Kidney epithelial cell (primary cell): ENCODE data around the gene ACOT9. TPM values are rescaled to one million over a fixed set of nuclear protein-coding genes. Genes with fewer than 3 reads are reported as not detected.

Experiments
- DNase-seq: peaks from one replicate; pipeline ENCODE4 v3.0.0-alpha.2; 2010; ENCODE audit warnings: low read depth
- H3K27me3 ChIP-seq: 2 replicates; pipeline ENCODE4 v1.6.0; 2011; ENCODE audit warnings: low read length; ENCODE audit not compliant: control insufficient read depth, insufficient read depth
- H3K36me3 ChIP-seq: 2 replicates; pipeline ENCODE4 v1.5.1; 2011; ENCODE audit warnings: low read length; ENCODE audit not compliant: control insufficient read depth, insufficient read depth
- H3K4me3 ChIP-seq: 2 replicates; pipeline ENCODE4 v1.5.1; 2011; ENCODE audit warnings: low read depth, mild to moderate bottlenecking, control low read depth, low read length
- total RNA-seq: library from RNA; depleted of rRNA; stranded (reverse); fragments of >200 nt; gene quantifications from 2 replicates; pipeline ENCODE4 v1.2.3, GENCODE V29; 2015
- TF ChIP-seq, protein P1 (sequence below): IDR thresholded peaks from 2 replicates; pipeline ENCODE4 v1.5.1; 2011; ENCODE audit warnings: mild to moderate bottlenecking, moderate library complexity, low read length, control low read depth, inconsistent platforms; ENCODE audit not compliant: insufficient read depth, poor library complexity, severe bottlenecking

ACOT9 gene
- total RNA-seq, 1 donor from 2014 or later: 55.5 TPM

DNA sequence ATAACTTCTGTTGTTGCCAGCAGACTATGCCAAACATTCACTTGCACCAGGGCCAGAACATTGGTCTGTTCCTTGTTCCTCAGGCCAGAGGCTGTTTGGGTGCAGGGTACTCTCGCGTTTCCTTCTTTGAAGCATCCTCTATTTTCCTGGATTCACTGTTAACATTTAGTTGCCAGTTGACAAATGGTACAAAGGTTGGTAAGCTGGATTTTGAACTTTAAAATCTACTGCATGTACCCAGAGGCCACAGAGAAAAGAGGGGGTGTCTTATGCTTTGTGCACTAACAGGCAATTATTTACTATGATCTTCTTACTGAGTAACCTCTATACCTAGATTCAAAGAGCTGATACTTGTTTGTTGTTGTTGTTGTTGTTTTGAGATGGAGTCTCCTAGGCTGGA, 27.1 kb upstream of the ACOT9 start:
- Histone ChIP-seq H3K27me3 (no peaks in the 10 kb centered on the region), H3K36me3 (no peaks in the 10 kb centered on the region), H3K4me3 (no peak overlapping the region)
- TF ChIP-seq, protein P1, sequence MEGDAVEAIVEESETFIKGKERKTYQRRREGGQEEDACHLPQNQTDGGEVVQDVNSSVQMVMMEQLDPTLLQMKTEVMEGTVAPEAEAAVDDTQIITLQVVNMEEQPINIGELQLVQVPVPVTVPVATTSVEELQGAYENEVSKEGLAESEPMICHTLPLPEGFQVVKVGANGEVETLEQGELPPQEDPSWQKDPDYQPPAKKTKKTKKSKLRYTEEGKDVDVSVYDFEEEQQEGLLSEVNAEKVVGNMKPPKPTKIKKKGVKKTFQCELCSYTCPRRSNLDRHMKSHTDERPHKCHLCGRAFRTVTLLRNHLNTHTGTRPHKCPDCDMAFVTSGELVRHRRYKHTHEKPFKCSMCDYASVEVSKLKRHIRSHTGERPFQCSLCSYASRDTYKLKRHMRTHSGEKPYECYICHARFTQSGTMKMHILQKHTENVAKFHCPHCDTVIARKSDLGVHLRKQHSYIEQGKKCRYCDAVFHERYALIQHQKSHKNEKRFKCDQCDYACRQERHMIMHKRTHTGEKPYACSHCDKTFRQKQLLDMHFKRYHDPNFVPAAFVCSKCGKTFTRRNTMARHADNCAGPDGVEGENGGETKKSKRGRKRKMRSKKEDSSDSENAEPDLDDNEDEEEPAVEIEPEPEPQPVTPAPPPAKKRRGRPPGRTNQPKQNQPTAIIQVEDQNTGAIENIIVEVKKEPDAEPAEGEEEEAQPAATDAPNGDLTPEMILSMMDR: no peak
- no peak for DNase-seq

DNA sequence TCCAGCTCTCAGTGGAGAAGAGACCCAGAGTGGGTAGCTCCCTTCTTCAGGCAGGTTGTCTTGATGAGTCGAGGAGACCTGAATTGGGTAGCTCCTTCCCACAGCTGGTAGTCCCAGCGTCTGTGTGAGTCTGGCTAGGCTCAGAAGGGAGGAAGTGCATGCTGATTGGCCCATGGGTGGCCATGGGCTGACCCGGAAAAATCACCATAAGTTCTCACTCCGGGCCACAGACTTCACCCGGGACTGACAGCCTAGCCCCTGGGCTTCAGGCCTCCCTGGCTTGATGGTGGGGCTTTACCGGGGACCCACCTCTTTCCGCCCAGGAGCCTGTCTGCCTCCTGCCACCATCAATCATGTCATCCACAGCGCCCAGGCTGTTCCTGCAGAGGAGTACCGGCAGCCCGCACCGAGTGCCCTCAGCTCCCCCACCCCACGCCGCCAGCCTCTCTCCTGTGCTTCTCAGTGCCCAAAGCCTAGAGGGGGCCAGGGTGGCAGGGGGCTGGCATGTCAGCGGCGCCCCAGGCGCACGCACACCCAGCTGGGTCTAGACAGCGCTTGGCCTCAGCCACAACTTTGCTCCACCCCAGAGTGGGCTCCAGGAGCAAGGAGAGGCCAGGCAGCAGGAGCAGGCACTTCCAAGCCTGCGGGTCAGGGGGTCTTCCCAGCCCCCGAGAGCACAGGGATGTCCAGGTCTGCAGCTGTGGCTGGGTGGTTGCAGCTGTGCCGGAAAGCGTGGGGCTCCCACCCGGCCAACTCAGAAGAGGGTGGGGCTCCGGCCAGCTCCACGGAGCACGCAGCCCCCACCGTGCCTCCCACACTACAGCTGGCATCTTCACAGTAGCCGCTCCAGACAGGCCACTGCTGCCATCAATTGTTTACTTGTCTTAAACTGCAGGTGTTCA, 23.8 kb upstream of the ACOT9 start:
- no peak for DNase-seq
- TF ChIP-seq, protein P1: no peak
- H3K4me3 ChIP-seq: no peak overlapping the region
- no peaks in the 10 kb centered on the region for H3K27me3 ChIP-seq
- no peaks in the 10 kb centered on the region for H3K36me3 ChIP-seq

DNA sequence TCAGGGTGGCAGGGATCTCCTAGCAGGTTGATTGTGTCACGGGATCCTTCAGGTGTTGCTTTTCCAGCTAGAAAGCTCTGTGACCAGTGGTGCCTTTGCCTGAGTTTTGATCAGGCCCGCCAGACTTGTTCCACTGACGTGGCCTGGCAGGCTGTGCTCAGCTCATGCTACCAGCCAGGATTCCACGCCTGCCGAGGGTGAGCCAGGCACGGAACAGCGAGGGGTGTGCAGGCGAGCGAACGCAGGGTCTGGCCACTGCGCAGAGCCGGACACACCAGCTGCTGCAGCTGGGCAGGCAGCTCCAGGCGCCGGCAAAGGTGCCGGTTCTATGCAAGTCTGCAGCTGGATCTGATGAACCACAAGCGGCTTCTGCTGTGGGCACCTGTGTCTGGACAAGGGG, 22.8 kb upstream of the ACOT9 start:
- H3K27me3 ChIP-seq: no peaks in the 10 kb centered on the region
- TF ChIP-seq, protein P1: no peak
- no peak for DNase-seq
- H3K36me3 ChIP-seq: no peaks in the 10 kb centered on the region
- no peak overlapping the region for H3K4me3 ChIP-seq

DNA sequence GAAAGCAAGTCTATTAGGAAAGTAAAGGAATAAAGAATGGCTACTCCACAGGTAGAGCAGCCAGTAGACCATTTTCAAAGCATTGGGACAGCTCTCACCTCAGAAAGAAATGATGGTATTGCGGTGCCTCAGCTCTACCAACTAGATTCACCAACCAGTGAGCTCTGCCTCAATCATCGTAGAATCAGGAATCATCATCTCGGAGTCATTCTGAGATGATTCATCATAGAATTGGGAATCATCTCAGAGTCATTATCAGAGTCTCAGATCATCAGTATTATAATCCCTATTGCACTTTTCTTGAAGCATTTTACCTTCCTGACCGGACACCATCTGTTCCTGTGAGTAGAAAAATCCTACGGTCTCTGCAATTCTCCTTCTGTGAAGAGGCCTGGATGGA, 22.4 kb upstream of the ACOT9 start:
- TF ChIP-seq, protein P1: no peak
- H3K36me3 ChIP-seq: no peaks in the 10 kb centered on the region
- H3K27me3 ChIP-seq: no peaks in the 10 kb centered on the region
- no peak for DNase-seq
- H3K4me3 ChIP-seq: no peak overlapping the region

DNA sequence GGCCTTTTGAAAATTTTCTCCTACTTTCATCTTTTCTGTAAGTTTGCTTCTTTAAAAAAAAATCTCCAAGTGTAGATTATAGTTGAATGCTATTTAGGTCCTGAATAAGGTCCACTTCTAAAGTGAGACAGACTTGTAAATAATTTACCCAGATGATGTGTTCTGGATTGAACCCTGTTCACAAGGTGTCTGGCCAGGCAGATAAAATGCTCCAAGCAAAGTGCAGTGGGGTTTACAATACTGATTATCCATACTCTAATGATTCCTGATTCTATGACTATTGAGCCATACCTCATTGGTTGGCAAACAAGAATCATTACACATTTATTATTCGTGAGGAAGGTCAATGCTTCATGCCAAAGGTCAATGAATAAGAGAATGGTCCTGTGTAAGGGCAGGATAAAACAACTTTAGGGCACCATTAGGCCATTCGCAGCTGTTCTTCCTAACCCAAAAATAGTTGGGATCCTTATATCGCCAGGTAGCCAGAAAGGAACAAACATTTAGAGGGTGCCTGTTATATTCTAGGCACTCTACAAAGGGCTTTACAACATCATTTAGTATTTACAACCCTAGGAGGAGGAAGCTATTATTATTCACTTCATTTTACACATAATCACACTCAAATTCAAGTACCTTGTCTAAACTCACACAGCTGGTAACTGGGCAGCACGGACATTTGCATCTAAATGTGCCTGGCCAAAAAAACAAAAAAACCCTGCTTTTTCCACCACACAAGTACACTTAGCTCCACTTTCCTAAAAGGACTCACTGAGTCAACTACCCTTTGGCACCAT, 21.3 kb upstream of the ACOT9 start:
- TF ChIP-seq, protein P1: no peak
- no peak overlapping the region for H3K4me3 ChIP-seq
- no peaks in the 10 kb centered on the region for H3K36me3 ChIP-seq
- no peaks in the 10 kb centered on the region for H3K27me3 ChIP-seq
- no peak for DNase-seq
